Spleen (tissue), 11 donors: ENCODE results near the gene SLC8A3. TPM values are rescaled to one million over a fixed set of nuclear protein-coding genes. Genes with fewer than 3 reads are reported as not detected.

Experiments
- DNase-seq: peaks from one replicate; pipeline ENCODE4 v3.0.0-alpha.2; 2020
- H3K27ac ChIP-seq, 8 donors: fragments of 200-600 bp; sonication (generic) in 7 of 8; 1 replicate in 4 of 8; 2 replicates in 4 of 8; pipeline versions ENCODE4 v1.5.0 to v1.8.0; 2016 to 2021; ENCODE audit warnings: inconsistent platforms in 4 of 8, mild to moderate bottlenecking in 4 of 8, moderate library complexity in 1 of 8
- H3K27me3 ChIP-seq, 7 donors: fragments of 200-600 bp; sonication (generic) in 6 of 7; replicated peaks in 1 of 7; 1 replicate in 4 of 7; 2 replicates in 3 of 7; pipeline versions ENCODE4 v1.5.0 to v1.8.0; 2016 to 2021; ENCODE audit warnings: inconsistent platforms in 3 of 7, mild to moderate bottlenecking in 1 of 7
- H3K36me3 ChIP-seq, 6 donors: fragments of 200-600 bp; sonication (generic) in 5 of 6; 1 replicate in 4 of 6; 2 replicates in 2 of 6; pipeline versions ENCODE4 v1.5.0 to v1.8.0; 2016 to 2021; ENCODE audit warnings: inconsistent platforms in 2 of 6
- H3K4me1 ChIP-seq, 6 donors: fragments of 200-600 bp; sonication (generic) in 5 of 6; 1 replicate in 3 of 6; 2 replicates in 3 of 6; pipeline versions ENCODE4 v1.5.0 to v1.8.0; 2016 to 2021; ENCODE audit warnings: inconsistent platforms in 3 of 6
- H3K4me3 ChIP-seq, 8 donors: fragments of 200-600 bp; sonication (generic) in 7 of 8; 1 replicate in 4 of 8; 2 replicates in 4 of 8; pipeline versions ENCODE4 v1.5.0 to v1.8.0; 2016 to 2021; ENCODE audit warnings: inconsistent platforms in 4 of 8, mild to moderate bottlenecking in 4 of 8, moderate library complexity in 2 of 8
- H3K9me3 ChIP-seq, 8 donors: fragments of 200-600 bp; sonication (generic) in 7 of 8; 1 replicate in 4 of 8; 2 replicates in 4 of 8; pipeline versions ENCODE4 v1.5.0 to v1.8.0; 2016 to 2021; ENCODE audit warnings: inconsistent platforms in 4 of 8
- CTCF ChIP-seq, 11 experiments: fragments of 200-600 bp in 7 of 11; fragments of 450-650 bp in 4 of 11; sonication (generic) in 4 of 11; IDR thresholded peaks in 8 of 11; conservative IDR thresholded peaks in 3 of 11; 1 replicate in 7 of 11; 2 replicates in 4 of 11; pipeline versions ENCODE4 v1.4.0 to v1.8.0; 2016 to 2021; ENCODE audit warnings: antibody characterized with exemption in 11 of 11, inconsistent platforms in 4 of 11, mild to moderate bottlenecking in 1 of 11
- POLR2A ChIP-seq, 3 donors: fragments of 450-650 bp; IDR thresholded peaks; one replicate each; pipeline ENCODE4 v1.5.1; 2017; ENCODE audit warnings: antibody characterized with exemption in 3 of 3, mild to moderate bottlenecking in 1 of 3
- POLR2AphosphoS5 ChIP-seq, 3 donors: sonication (generic); formaldehyde crosslinking; IDR thresholded peaks; one replicate each; pipeline ENCODE4 v1.5.1; 2017; ENCODE audit warnings: antibody characterized with exemption in 3 of 3
- WGBS, 5 donors: extraction: QIAGEN DNeasy Blood & Tissue Kit in 3 of 5; methylation state at CpG; one replicate each; pipeline versions ENCODE4 v1.1.5 to v1.1.7; 2013 to 2018; 5-methylcytosine and 5-hydroxymethylcytosine counted together
- intact Hi-C: fragments of 100-400 bp; cut with DNase I; formaldehyde crosslinking; loops from one replicate; pipeline ENCODE4 v1.15.0; 2023; ENCODE audit warnings: low total_unique reads
- polyA plus RNA-seq, 3 donors: library from polyadenylated mRNA; stranded (reverse); fragments of 200-250 nt; gene quantifications; one replicate each; pipeline ENCODE4 v1.2.1, GENCODE V29; 2013
- total RNA-seq, 7 donors: library from RNA; depleted of rRNA in 3 of 7; stranded (reverse); fragments of >200 nt in 3 of 7; fragmentation: NEBNext Ultra II Directional in 4 of 7; extraction: Animal tissue kit (Norgen Biotek cat#: 25700) in 4 of 7; gene quantifications; one replicate each; pipeline versions ENCODE4 v1.1.0 to v1.2.1, GENCODE V29; 2016 to 2021
- donor health status: healthy with polysubstance abuse.
- donor health status: DM: no; HTN: no; CAD: no; lungs with moderate emphysema.
- donor health status: DM: no; HTN: no; CAD: no.
- donor health status: Bipolar disorder and iron deficiency.
- donor health status: healthy.
- donor health status: DM: no; HTN: no; CAD: no.
- donor health status: DM: yes; HTN: yes; CAD: no.

SLC8A3 gene
- total and polyA plus RNA-seq, 10 donors: 0.19 to 0.52 (median 0.33) TPM; not detected in 3

GRCh38 chr14:70094106-70094505 is 94.6 kb downstream of the SLC8A3 start:
- intact Hi-C loops: no loop called here
- Histone ChIP-seq H3K27me3 (peaks cover 0 to 46% (median 0%) of the 10 kb centered on the region in 7 donors), H3K4me3 (no peak overlapping the region), H3K4me1 (no peaks in the 10 kb centered on the region), H3K9me3 (no peaks in the 10 kb centered on the region), H3K27ac (no peak overlapping the region), H3K36me3 (no peaks in the 10 kb centered on the region)
- TF ChIP-seq POLR2AphosphoS5 (IDR thresholded peaks at IDR 0.05): no peak
- no peak for TF ChIP-seq POLR2A (IDR thresholded peaks at IDR 0.05)
- TF ChIP-seq CTCF (IDR thresholded peaks at IDR 0.05 in 8 of 11, conservative IDR thresholded peaks at IDR 0.05 in 3 of 11): no peak
- 85 to 95% (median 90%) methylated on average over 3 of the region's 3 CpGs for WGBS, 5 donors
- no peak for DNase-seq

GRCh38 chr14:70093156-70093555 is 95.6 kb downstream of the SLC8A3 start:
- intact Hi-C loops: no loop called here
- no peaks in the 10 kb centered on the region for H3K9me3 ChIP-seq
- H3K36me3 ChIP-seq: no peaks in the 10 kb centered on the region
- H3K4me3 ChIP-seq: no peak overlapping the region
- H3K27ac ChIP-seq: no peak overlapping the region
- H3K27me3 ChIP-seq: peaks cover 0 to 37% (median 0%) of the 10 kb centered on the region in 7 donors
- WGBS, 5 donors: 84 to 89% (median 88%) methylated on average over 2 of the region's 2 CpGs
- no peak for DNase-seq
- H3K4me1 ChIP-seq: no peaks in the 10 kb centered on the region
- TF ChIP-seq POLR2AphosphoS5 (IDR thresholded peaks at IDR 0.05) (no peak), POLR2A (IDR thresholded peaks at IDR 0.05) (no peak), CTCF (IDR thresholded peaks at IDR 0.05 in 8 of 11, conservative IDR thresholded peaks at IDR 0.05 in 3 of 11) (no peak)

- H3K27me3 ChIP-seq: peaks cover 0 to 13% (median 0%) of the 10 kb centered on the region in 7 donors
Observed at GRCh38 chr14:70087380-70087697, 101.4 kb downstream of the SLC8A3 start.

More at GRCh38 chr14:70087380-70087697, 101.4 kb downstream of the SLC8A3 start:
- no peak for TF ChIP-seq CTCF (IDR thresholded peaks at IDR 0.05 in 8 of 11, conservative IDR thresholded peaks at IDR 0.05 in 3 of 11)
- no peak for TF ChIP-seq POLR2AphosphoS5 (IDR thresholded peaks at IDR 0.05)
- TF ChIP-seq POLR2A (IDR thresholded peaks at IDR 0.05): no peak
- H3K4me1 ChIP-seq: no peaks in the 10 kb centered on the region
- no peak for DNase-seq
- H3K36me3 ChIP-seq: no peaks in the 10 kb centered on the region
- intact Hi-C loops: no loop called here
- H3K9me3 ChIP-seq: no peaks in the 10 kb centered on the region
- WGBS, 5 donors: 15 to 23% (median 20%) methylated on average over 2 of the region's 2 CpGs
- no peak overlapping the region for H3K27ac ChIP-seq
- no peak overlapping the region for H3K4me3 ChIP-seq
